ENCODE results near the gene AGBL1. TPM values are rescaled to one million over a fixed set of nuclear protein-coding genes. Genes with fewer than 3 reads are reported as not detected.
A peak's percentile ranks its signal among the peaks of the same experiment; 100 is the strongest.

The AGBL1 gene
- total RNA-seq, 1 donor from 2014 or later, result 5.5 TPM

- no peak overlapping the region for H2AFZ ChIP-seq (replicated peaks)
- Mint-ChIP-seq H3K4me1 (peaks cover 34% of the 10 kb centered on the region), H3K4me3 (no peak overlapping the region), H3K27me3 (ENCODE audit: insufficient read depth, low read depth) (peaks cover 2% of the 10 kb centered on the region), H3K27ac (no peak overlapping the region), H3K36me3 (no peaks in the 10 kb centered on the region), H3K9me3 (no peaks in the 10 kb centered on the region)
- no peaks in the 10 kb centered on the region for H3K9me3 ChIP-seq (ENCODE audit: low read depth)
- peaks cover 38% of the 10 kb centered on the region for H3F3A ChIP-seq (ENCODE audit: low read depth)
- H3K27me3 ChIP-seq, result no peaks in the 10 kb centered on the region
- H3K4me3 ChIP-seq, result no peak overlapping the region
- H3K9ac ChIP-seq, result no peak overlapping the region
- H3K4me1 ChIP-seq, result peaks cover 41% of the 10 kb centered on the region
- no peak overlapping the region for H3K4me2 ChIP-seq
- DNase-seq (ENCODE audit: low spot score), result no peak
- TF ChIP-seq EZH2phosphoT487 (IDR thresholded peaks at IDR 0.05) (no peak), EZH2 (IDR thresholded peaks at IDR 0.05) (no peak)
- TF ChIP-seq, protein P1, sequence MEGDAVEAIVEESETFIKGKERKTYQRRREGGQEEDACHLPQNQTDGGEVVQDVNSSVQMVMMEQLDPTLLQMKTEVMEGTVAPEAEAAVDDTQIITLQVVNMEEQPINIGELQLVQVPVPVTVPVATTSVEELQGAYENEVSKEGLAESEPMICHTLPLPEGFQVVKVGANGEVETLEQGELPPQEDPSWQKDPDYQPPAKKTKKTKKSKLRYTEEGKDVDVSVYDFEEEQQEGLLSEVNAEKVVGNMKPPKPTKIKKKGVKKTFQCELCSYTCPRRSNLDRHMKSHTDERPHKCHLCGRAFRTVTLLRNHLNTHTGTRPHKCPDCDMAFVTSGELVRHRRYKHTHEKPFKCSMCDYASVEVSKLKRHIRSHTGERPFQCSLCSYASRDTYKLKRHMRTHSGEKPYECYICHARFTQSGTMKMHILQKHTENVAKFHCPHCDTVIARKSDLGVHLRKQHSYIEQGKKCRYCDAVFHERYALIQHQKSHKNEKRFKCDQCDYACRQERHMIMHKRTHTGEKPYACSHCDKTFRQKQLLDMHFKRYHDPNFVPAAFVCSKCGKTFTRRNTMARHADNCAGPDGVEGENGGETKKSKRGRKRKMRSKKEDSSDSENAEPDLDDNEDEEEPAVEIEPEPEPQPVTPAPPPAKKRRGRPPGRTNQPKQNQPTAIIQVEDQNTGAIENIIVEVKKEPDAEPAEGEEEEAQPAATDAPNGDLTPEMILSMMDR (IDR thresholded peaks at IDR 0.05), result no peak
- H3K79me2 ChIP-seq (ENCODE audit: low read depth), result no peaks in the 10 kb centered on the region
- H4K20me1 ChIP-seq (ENCODE audit: low read depth), result no peaks in the 10 kb centered on the region
- no peaks in the 10 kb centered on the region for H3K36me3 ChIP-seq
- H3K27ac ChIP-seq, result no peak overlapping the region
These were observed 19.0 kb upstream of the AGBL1 start for GRCh38 chr15:86060674-86061073.

GRCh38 chr15:86061581-86061980 lies 18.1 kb upstream of the AGBL1 start:
- H3K9ac ChIP-seq, result no peak overlapping the region
- peaks cover 41% of the 10 kb centered on the region for H3K4me1 ChIP-seq
- no peaks in the 10 kb centered on the region for H3K9me3 ChIP-seq (ENCODE audit: low read depth)
- Mint-ChIP-seq H3K27me3 (ENCODE audit: insufficient read depth, low read depth) (peaks cover 2% of the 10 kb centered on the region), H3K4me3 (no peak overlapping the region), H3K9me3 (no peaks in the 10 kb centered on the region), H3K4me1 (peaks cover 34% of the 10 kb centered on the region), H3K36me3 (no peaks in the 10 kb centered on the region), H3K27ac (peak overlapping the region; percentile 21)
- DNase-seq (ENCODE audit: low spot score), result peak; percentile 51
- H3F3A ChIP-seq (ENCODE audit: low read depth), result peaks cover 38% of the 10 kb centered on the region
- H4K20me1 ChIP-seq (ENCODE audit: low read depth), result no peaks in the 10 kb centered on the region
- H3K27ac ChIP-seq, result peak overlapping the region; percentile 98
- no peaks in the 10 kb centered on the region for H3K36me3 ChIP-seq
- H3K79me2 ChIP-seq (ENCODE audit: low read depth), result no peaks in the 10 kb centered on the region
- TF ChIP-seq EZH2phosphoT487 (IDR thresholded peaks at IDR 0.05), result no peak
- TF ChIP-seq EZH2 (IDR thresholded peaks at IDR 0.05), result no peak
- TF ChIP-seq, protein P1 (IDR thresholded peaks at IDR 0.05), result no peak
- no peak overlapping the region for H3K4me3 ChIP-seq
- H2AFZ ChIP-seq (replicated peaks), result peak overlapping the region; percentile 19
- peak overlapping the region; percentile 62 for H3K4me2 ChIP-seq
- H3K27me3 ChIP-seq, result no peaks in the 10 kb centered on the region

DNA sequence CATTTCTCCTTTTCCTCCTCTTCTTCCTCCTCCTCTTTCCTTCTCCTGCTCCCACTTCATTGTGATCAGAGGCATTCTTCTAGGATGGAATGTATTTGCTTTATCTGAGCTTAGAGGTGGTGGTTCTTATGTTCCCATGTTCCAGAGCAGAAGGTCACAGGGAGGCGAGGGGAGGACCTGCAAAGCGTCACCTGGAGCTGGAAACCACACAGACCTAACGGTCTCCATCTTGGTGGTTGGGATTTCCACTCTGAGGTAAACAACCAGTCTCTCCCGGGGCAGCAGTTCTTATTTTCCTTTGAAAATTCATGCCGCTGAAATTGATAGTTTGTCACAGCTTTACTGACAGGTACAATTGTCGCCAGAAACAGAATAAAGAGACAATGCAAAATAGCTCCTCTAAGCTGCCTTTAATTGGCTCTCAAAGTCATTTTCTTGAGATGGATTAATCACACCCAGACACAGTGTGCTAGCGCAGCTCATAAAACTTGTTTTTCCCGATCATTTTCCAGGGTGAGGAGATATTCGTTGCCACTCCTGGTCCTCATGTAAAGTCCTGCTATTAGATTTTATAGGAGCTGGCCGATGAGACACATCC lies 16.9 kb upstream of the AGBL1 start:
- Histone ChIP-seq H3K4me3 (no peak overlapping the region), H3K79me2 (ENCODE audit: low read depth) (no peaks in the 10 kb centered on the region), H3K9ac (no peak overlapping the region), H3K9me3 (ENCODE audit: low read depth) (no peaks in the 10 kb centered on the region), H3K36me3 (no peaks in the 10 kb centered on the region), H3F3A (ENCODE audit: low read depth) (peaks cover 38% of the 10 kb centered on the region), H3K4me1 (peaks cover 41% of the 10 kb centered on the region), H4K20me1 (ENCODE audit: low read depth) (no peaks in the 10 kb centered on the region), H3K27me3 (no peaks in the 10 kb centered on the region), H3K27ac (peak overlapping the region; percentile 98), H2AFZ (replicated peaks) (no peak overlapping the region), H3K4me2 (peak overlapping the region; percentile 62)
- DNase-seq (ENCODE audit: low spot score), result no peak
- no peak for TF ChIP-seq EZH2 (IDR thresholded peaks at IDR 0.05)
- TF ChIP-seq, protein P1 (IDR thresholded peaks at IDR 0.05), result no peak
- no peak for TF ChIP-seq EZH2phosphoT487 (IDR thresholded peaks at IDR 0.05)
- Mint-ChIP-seq H3K36me3 (no peaks in the 10 kb centered on the region), H3K27ac (peak overlapping the region; percentile 93), H3K9me3 (peaks cover 3% of the 10 kb centered on the region), H3K27me3 (ENCODE audit: insufficient read depth, low read depth) (peaks cover 2% of the 10 kb centered on the region), H3K4me1 (peaks cover 34% of the 10 kb centered on the region), H3K4me3 (no peak overlapping the region)

Measured in neural progenitor cell (in vitro differentiated cells).